HL-60 (cell line): Measurements from ENCODE around the gene RPS14.

ENCODE experiments used
- DNase-seq, 2 experiments: peaks; one replicate each; pipeline ENCODE4 v3.0.0-alpha.2; 2010 to 2020; ENCODE audit warnings: low read depth in 1 of 2, low spot score in 1 of 2
- H3K27ac ChIP-seq: fragments of 250-450 bp; sonication (Bioruptor Pico); replicated peaks from 2 replicates; pipeline ENCODE4 v1.5.1; 2020; ENCODE audit warnings: mild to moderate bottlenecking, moderate library complexity
- H3K27me3 ChIP-seq: fragments of 250-450 bp; sonication (Bioruptor Pico); 2 replicates; pipeline ENCODE4 v1.5.1; 2021; ENCODE audit warnings: mild to moderate bottlenecking, moderate library complexity; ENCODE audit not compliant: insufficient read depth, poor library complexity, severe bottlenecking
- H3K4me3 ChIP-seq: replicated peaks from 2 replicates; pipeline ENCODE4 v1.5.1; 2011; ENCODE audit warnings: mild to moderate bottlenecking, control low read depth, low read length; ENCODE audit not compliant: insufficient read depth
- CTCF ChIP-seq: IDR thresholded peaks from one replicate; pipeline ENCODE4 v1.5.1; 2011; ENCODE audit warnings: low read length, control low read depth, inconsistent platforms; ENCODE audit not compliant: insufficient read depth
- GABPA ChIP-seq: IDR thresholded peaks from 2 replicates; pipeline ENCODE4 v1.6.1; 2012; ENCODE audit warnings: low read depth
- POLR2AphosphoS5 ChIP-seq: IDR thresholded peaks from 2 replicates; pipeline ENCODE4 v1.6.1; 2012; ENCODE audit warnings: low read depth
- REST ChIP-seq: IDR thresholded peaks from 2 replicates; pipeline ENCODE4 v1.6.1; 2012; ENCODE audit warnings: low read depth; ENCODE audit not compliant: insufficient replicate concordance
- SPI1 ChIP-seq: IDR thresholded peaks from 2 replicates; pipeline ENCODE4 v1.6.1; 2012; ENCODE audit warnings: low read depth, mild to moderate bottlenecking, borderline replicate concordance

Gene RPS14

GRCh38 chr5:150441813-150442698 lies 7.5 kb downstream of the RPS14 start:
- no peak for DNase-seq
- H3K4me3 ChIP-seq: no peak overlapping the region
- H3K27me3 ChIP-seq: no peaks in the 10 kb centered on the region
- H3K27ac ChIP-seq: no peak overlapping the region
- TF ChIP-seq CTCF (no peak), GABPA (no peak), POLR2AphosphoS5 (no peak), SPI1 (no peak), REST (no peak)

- H3K27me3 ChIP-seq: no peaks in the 10 kb centered on the region
- no peak overlapping the region for H3K27ac ChIP-seq
- no peak for DNase-seq
- H3K4me3 ChIP-seq: no peak overlapping the region
- TF ChIP-seq GABPA: no peak
- no peak for TF ChIP-seq POLR2AphosphoS5
- no peak for TF ChIP-seq SPI1
- no peak for TF ChIP-seq CTCF
- TF ChIP-seq REST: no peak
These were observed 8.4 kb downstream of the RPS14 start for GRCh38 chr5:150440948-150441812.

- no peak for TF ChIP-seq GABPA
- TF ChIP-seq SPI1: no peak
- TF ChIP-seq CTCF: peak; percentile 58
- TF ChIP-seq POLR2AphosphoS5: no peak
- Histone ChIP-seq H3K27me3 (no peaks in the 10 kb centered on the region), H3K4me3 (no peak overlapping the region), H3K27ac (no peak overlapping the region)
- DNase-seq: no peak
These were observed 10.5 kb downstream of the RPS14 start for GRCh38 chr5:150438873-150439546.
